Immature natural killer cell (primary cell): ENCODE results near the gene AKR1C1. TPM values are rescaled to one million over a fixed set of nuclear protein-coding genes. Genes with fewer than 3 reads are reported as not detected.
"Not testable (repeated sequence)": the region's sequence is repeated elsewhere in the genome, so short reads cannot be mapped to it uniquely, and the experiment has no call there.

Source experiments
- DNase-seq, 3 donors: peaks; one replicate each; pipeline ENCODE4 v3.0.0; 2022; ENCODE audit warnings: mixed read lengths in 1 of 3
- H3K27ac Mint-ChIP-seq, 6 donors: one replicate each; pipeline ENCODE4 v1.8.0; 2020; ENCODE audit warnings: mixed read lengths in 6 of 6, mild to moderate bottlenecking in 5 of 6, inconsistent platforms in 4 of 6, moderate library complexity in 3 of 6
- H3K27me3 Mint-ChIP-seq, 3 donors: one replicate each; pipeline ENCODE4 v1.8.0; 2020 to 2021; ENCODE audit warnings: low read depth in 3 of 3, mild to moderate bottlenecking in 3 of 3, mixed read lengths in 3 of 3, moderate library complexity in 3 of 3, inconsistent platforms in 1 of 3
- H3K36me3 Mint-ChIP-seq, 3 donors: one replicate each; pipeline ENCODE4 v1.8.0; 2020; ENCODE audit warnings: mixed read lengths in 3 of 3, inconsistent platforms in 2 of 3, mild to moderate bottlenecking in 2 of 3
- H3K4me1 Mint-ChIP-seq, 2 donors: one replicate each; pipeline ENCODE4 v1.8.0; 2020; ENCODE audit warnings: inconsistent platforms in 2 of 2, mild to moderate bottlenecking in 2 of 2, mixed read lengths in 2 of 2, moderate library complexity in 1 of 2
- H3K4me3 Mint-ChIP-seq, 5 donors: one replicate each; pipeline ENCODE4 v1.8.0; 2020; ENCODE audit warnings: mild to moderate bottlenecking in 5 of 5, mixed read lengths in 5 of 5, inconsistent platforms in 3 of 5, moderate library complexity in 3 of 5
- H3K9me3 Mint-ChIP-seq, 6 donors: one replicate each; pipeline ENCODE4 v1.8.0; 2020; ENCODE audit warnings: mild to moderate bottlenecking in 6 of 6, mixed read lengths in 6 of 6, inconsistent platforms in 4 of 6, moderate library complexity in 3 of 6
- polyA plus RNA-seq, 3 donors: library from polyadenylated mRNA; unstranded; fragments of 300-500 nt; fragmentation: Illumina TruSeq; gene quantifications; one replicate each; pipeline ENCODE4 v1.2.3, GENCODE V29; 2021

The AKR1C1 gene
- polyA plus RNA-seq, 3 donors from 2014 or later: not detected

DNA sequence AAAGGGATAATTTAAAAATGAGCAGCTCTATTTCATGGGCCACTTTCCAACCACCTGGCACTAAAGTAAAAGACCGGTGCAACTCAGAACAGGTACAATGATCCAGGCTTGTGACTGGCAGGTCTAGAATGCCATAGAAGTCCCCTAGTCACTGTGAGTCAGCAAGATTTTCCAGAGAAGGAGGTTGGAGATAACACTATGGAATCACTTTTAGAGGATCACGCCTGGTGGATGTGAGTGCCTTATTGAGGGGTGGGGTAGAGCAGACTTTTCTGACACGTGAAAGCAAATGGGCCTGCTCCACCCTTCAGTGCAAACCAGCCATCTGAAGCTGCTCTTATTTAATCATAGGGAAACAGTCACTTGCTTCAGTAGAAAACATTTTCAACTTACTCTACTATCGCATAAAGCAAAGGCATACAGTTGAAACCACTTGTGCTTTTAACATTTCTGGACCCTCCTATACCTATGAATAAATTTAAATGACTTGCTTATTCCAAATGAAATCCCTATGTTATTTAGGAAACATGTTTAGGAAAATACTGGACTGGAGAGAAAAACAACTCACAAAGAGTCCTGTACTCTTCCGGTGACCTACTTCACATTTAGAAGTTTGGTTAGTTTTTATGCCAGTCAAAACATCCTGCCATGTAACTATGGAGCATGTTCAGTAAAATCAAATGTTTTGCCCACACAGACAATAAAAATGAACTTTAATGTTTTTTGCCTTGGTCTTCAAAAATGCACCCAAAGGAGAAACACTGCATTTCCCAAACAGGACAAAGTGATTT is 21.5 kb upstream of the AKR1C1 start:
- H3K4me3 Mint-ChIP-seq: no peak overlapping the region
- H3K4me1 Mint-ChIP-seq: peaks cover 0 to 6% of the 10 kb centered on the region in 2 donors
- no peaks in the 10 kb centered on the region for H3K36me3 Mint-ChIP-seq
- no peak for DNase-seq
- H3K27me3 Mint-ChIP-seq: peaks cover 0 to 16% (median 2%) of the 10 kb centered on the region in 3 donors
- no peak overlapping the region for H3K27ac Mint-ChIP-seq
- H3K9me3 Mint-ChIP-seq: no peaks in the 10 kb centered on the region

DNA sequence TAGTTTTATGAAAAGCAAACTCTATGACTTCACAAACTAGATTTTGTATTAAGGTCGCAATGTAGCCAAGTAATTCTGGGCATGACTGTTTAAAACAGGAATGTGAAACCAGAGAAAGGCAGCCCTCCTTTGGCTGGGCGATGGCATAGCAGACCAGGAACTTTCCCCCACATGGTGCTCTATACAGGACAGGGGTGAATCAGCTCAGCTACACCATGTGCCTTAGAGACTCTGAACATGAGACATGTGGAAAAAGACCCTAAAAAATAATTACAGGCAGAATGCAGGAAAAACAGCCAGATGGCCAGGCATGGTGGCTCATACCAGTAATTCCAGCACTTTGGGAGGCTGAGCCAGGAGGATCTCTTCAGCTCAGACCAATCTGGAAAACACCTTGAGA is 20.3 kb upstream of the AKR1C1 start:
- not testable (repeated sequence) for DNase-seq, H3K27ac Mint-ChIP-seq, H3K9me3 Mint-ChIP-seq, H3K36me3 Mint-ChIP-seq, H3K4me3 Mint-ChIP-seq, H3K4me1 Mint-ChIP-seq
- peaks cover 0 to 16% (median 2%) of the 10 kb centered on the region in 3 donors for H3K27me3 Mint-ChIP-seq

DNA sequence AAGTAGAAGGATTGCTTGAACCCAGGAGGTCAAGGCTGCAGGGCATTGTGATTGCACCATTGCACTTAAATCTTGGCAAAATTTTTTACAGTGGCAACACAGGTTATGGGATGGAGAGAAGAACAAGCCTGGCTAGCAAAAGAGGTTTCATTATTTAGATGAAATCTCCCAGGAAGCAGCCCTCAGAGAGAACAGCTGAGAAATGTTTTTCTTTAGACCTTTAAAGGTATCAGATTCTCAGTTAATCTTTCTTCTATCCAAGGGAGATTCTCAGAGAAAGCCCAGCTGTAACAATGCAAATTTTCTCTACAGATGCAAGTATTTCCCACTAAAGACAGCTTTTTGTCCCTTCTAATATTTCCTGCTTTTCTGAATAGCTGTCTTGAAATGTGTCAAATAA is 19.8 kb upstream of the AKR1C1 start:
- not testable (repeated sequence) for H3K36me3 Mint-ChIP-seq, H3K4me1 Mint-ChIP-seq, DNase-seq, H3K27ac Mint-ChIP-seq, H3K4me3 Mint-ChIP-seq, H3K9me3 Mint-ChIP-seq
- peaks cover 0 to 12% (median under 1%) of the 10 kb centered on the region in 3 donors for H3K27me3 Mint-ChIP-seq

DNA sequence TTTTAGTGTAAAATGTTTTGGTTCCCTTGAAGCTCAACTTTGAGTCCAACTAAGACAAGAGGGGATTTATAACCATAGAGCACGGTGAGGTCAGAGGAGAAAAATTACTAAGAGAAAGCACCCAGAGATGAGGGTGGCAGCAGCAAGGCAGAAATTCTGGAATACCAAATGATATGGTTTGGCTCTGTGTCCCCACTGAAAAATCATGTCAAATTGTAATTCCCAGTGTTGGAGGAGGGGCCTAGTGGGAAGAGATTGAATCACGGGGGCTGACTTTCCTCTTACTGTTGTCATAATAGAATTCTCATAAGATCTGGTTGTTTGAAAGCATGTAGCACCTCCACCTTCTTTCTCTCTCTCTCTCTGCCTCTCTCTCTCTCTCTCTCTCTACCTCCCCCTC is 19.4 kb upstream of the AKR1C1 start:
- Mint-ChIP-seq H3K9me3 (no peaks in the 10 kb centered on the region), H3K4me1 (peaks cover 0 to 6% of the 10 kb centered on the region in 2 donors), H3K4me3 (no peak overlapping the region), H3K27ac (no peak overlapping the region), H3K27me3 (peaks cover 0 to 11% (median 0%) of the 10 kb centered on the region in 3 donors), H3K36me3 (no peaks in the 10 kb centered on the region)
- no peak for DNase-seq

DNA sequence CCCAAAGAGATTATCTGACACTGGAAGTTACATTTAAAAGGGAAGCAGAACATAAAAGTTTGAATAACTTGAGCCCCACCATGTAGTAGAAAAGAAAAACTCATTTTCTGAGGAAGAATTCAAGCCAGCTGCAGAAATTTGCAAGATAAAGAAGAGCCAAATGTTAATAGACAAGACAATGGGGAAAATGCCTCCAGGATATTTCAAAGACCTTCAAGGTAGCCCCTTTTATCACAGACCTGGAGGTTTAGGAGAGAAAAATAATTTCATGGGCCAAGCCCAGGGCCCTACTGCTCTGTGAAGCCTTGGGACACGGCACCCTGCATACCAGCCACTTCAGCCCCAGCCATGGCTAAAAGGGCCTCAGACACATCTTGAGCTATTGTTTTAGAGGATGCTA is 18.4 kb upstream of the AKR1C1 start:
- no peaks in the 10 kb centered on the region for H3K9me3 Mint-ChIP-seq
- no peak overlapping the region for H3K4me3 Mint-ChIP-seq
- no peak overlapping the region for H3K27ac Mint-ChIP-seq
- DNase-seq: no peak
- no peaks in the 10 kb centered on the region for H3K36me3 Mint-ChIP-seq
- H3K4me1 Mint-ChIP-seq: peaks cover 0 to 4% of the 10 kb centered on the region in 2 donors
- peaks cover 0 to 11% (median 0%) of the 10 kb centered on the region in 3 donors for H3K27me3 Mint-ChIP-seq

DNA sequence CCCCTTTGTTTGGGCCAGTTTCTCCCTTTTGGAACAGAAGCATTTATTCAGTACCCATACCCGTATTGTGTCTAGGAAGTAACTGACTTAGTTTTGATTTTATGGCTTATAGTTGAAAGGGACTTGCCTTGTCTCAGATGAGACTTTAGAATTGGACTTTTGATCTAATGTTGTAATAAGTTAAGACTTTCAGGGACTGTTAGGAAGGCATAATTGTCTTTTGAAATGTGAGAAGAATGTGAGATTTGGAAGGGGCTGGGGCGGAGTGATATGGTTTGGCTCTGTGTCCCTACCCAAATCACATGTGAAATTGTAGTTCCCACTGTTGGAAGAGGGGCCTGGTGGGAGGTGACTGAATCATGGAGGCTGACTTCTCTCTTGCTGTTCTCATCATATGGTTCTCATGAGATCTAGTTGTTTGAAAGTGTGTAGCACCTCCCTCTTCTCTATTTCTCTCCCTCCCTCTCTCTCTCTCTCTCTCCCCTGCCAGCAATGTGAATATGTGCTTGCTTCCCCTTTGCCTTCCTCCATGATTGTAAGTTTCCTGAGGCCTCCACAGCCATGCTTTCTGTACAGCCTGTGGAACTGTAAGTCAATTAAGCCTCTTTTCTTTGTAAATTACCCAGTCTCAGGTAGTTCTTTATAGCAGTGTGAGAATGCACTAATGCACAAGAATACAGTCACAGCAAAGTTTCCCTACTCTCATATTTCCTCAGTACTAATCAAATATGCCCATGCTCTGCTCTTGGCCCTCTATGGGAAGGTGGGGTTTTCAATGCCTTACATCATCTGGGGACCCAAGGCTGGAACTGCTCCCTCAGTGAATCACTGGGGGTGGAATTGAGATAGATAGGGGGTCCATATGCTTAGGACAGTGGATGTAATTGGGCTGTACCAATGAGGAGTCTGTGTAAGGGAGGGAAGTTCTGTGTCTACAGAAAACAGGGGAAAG is 17.2 kb upstream of the AKR1C1 start:
- no peaks in the 10 kb centered on the region for H3K9me3 Mint-ChIP-seq
- no peak overlapping the region for H3K4me3 Mint-ChIP-seq
- H3K4me1 Mint-ChIP-seq: no peaks in the 10 kb centered on the region
- peaks cover 0 to 4% (median 0%) of the 10 kb centered on the region in 3 donors for H3K27me3 Mint-ChIP-seq
- H3K36me3 Mint-ChIP-seq: no peaks in the 10 kb centered on the region
- no peak for DNase-seq
- H3K27ac Mint-ChIP-seq: no peak overlapping the region

DNA sequence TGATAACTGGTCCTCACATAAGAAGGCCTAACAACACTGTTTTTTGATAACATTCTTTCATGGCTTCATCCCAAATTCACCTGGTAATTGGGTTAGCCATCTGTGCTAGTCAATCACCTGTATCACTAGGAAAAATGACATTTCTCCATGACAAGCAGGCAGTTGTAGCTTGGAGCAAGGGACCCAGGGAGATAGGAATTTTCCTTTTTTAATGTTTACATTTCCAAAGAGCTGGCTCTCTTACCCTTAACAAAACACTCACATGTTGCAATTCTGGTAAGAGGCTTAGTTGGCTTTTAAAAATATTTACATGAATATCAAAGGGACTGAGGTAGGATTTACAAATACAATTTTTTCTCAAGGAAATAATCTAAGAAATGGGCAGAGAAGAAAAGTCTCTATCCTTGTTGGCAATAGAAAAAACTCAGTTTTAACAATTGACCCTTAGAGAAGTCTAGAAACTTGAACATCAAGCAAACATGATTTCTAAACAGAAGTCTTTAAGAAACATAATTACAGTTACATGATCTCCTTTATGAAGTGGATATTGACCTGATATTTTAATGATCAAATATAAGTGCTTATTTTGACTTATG is 16.1 kb upstream of the AKR1C1 start:
- H3K9me3 Mint-ChIP-seq: no peaks in the 10 kb centered on the region
- H3K27ac Mint-ChIP-seq: no peak overlapping the region
- no peaks in the 10 kb centered on the region for H3K4me1 Mint-ChIP-seq
- H3K27me3 Mint-ChIP-seq: peaks cover 0 to 4% (median 0%) of the 10 kb centered on the region in 3 donors
- no peak overlapping the region for H3K4me3 Mint-ChIP-seq
- DNase-seq: no peak
- H3K36me3 Mint-ChIP-seq: no peaks in the 10 kb centered on the region

DNA sequence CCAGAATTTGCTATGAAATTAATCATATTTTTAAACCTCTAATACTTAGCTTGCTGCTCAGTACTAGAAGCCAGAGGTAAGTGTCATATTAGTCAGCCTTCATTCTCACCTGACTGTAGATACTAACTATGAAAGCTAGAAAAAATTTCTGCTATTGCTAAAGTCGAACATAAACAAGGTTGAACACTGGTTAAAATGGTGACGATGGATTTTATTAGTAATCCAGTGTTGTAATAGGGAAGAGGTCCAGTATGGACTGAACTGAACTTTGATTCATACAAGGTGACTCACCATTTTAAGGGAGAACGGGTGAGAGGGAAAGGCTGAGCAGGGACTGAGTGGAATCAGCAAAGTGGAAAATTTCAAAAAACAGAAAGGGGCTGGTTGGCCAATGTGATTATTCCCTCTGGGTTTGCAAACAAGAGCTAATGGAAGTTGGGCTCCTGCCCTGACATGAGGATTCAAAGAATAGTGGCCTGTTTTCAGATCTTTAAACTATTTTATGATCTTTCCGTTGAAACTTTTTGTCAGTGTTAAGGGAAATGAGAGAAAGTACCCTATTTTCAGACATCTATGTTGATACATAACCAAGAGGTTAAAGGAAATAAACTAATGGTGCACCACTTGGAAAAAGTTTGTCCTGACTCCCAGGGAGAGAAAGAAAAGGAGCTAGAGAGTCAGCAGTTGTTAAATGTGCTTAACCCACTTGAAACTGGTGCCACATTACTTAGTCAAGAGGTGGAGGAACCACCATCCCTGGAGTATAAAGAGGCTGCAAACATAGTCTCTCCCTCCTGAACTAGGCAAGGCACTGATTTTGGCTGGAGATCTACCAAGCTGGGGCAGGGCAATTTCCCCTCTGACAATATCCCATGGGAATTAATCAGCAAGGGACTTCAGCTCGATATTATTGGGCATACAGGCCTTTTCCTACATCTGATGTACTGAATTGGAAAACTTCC is 15.3 kb upstream of the AKR1C1 start:
- no peak overlapping the region for H3K4me3 Mint-ChIP-seq
- H3K27me3 Mint-ChIP-seq: peaks cover 0 to 4% (median 0%) of the 10 kb centered on the region in 3 donors
- H3K4me1 Mint-ChIP-seq: no peaks in the 10 kb centered on the region
- H3K9me3 Mint-ChIP-seq: no peaks in the 10 kb centered on the region
- no peaks in the 10 kb centered on the region for H3K36me3 Mint-ChIP-seq
- H3K27ac Mint-ChIP-seq: no peak overlapping the region
- no peak for DNase-seq

DNA sequence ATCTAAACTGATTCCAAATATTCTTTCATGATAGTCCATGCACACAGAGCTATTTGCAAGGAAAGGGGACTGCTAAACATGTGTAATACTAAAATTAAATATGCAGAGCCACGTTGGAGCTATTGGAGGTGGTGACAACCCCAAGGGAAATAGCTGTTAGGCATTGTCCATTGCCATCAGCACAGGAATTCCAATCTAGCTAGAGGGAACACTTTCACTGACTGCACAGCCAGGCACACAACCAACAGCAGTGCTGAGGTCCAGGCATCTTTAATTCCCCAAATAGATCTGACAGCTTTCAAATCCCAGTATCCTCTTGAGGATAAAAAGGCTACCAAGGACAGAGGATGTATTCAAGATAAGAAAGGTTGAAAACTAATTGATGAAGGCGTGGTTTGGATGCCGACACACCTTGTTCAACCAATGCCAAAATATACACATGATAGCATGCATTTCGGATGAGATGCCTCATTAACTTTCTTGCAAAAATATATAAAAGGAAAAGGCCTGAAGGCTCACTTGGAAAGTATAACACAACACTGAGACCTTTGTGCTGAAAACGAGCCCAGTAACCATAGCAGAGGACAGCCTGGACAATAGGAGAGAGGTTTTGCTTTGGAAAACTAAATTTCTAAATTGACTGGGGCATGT is 11.6 kb upstream of the AKR1C1 start:
- H3K36me3 Mint-ChIP-seq, H3K27me3 Mint-ChIP-seq, H3K4me3 Mint-ChIP-seq, H3K27ac Mint-ChIP-seq, DNase-seq, H3K9me3 Mint-ChIP-seq, H3K4me1 Mint-ChIP-seq: not testable (repeated sequence)

DNA sequence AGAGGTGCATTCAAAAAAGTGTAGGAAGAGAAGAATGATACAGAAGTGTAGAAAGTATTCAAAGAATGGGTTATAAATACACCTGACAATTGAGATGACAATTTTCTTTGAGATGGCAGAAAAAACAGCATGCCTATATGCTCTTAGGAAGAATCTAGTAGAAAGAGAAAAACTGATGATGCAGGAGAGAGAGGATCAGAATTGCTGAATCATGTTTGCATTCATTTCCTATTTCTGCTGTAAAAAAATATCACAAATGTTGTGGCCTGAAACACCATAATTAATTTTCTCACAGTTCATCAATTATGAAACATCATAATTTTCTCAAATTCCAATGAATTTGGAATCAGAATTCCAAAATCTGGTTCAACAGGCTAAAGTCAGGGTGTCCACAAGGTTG is 9.8 kb upstream of the AKR1C1 start:
- no peak for DNase-seq
- Mint-ChIP-seq H3K27ac (no peak overlapping the region), H3K9me3 (no peaks in the 10 kb centered on the region), H3K27me3 (peaks cover 0 to 6% (median 5%) of the 10 kb centered on the region in 3 donors), H3K4me1 (no peaks in the 10 kb centered on the region), H3K4me3 (no peak overlapping the region), H3K36me3 (no peaks in the 10 kb centered on the region)

DNA sequence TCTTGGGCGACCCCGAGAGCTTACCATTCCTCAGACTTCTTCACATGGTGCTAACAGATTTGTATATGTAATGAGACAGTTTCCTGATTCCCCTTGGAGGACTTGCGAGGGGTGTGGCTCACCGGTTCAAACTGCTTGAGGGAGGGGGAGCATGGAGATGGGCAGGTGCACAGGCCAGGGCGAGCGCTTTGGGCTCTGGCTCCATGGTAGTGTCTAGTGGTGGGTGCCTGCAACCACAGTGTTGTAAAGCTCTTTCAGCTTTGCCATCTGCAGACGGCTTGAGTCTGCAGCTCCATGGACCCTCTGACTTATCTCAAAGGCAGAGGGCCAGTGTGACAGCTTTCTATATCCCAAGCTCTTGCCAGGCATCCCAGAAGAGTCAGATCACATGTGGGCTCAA is 7.1 kb upstream of the AKR1C1 start:
- not testable (repeated sequence) for H3K27ac Mint-ChIP-seq, H3K36me3 Mint-ChIP-seq, DNase-seq, H3K4me1 Mint-ChIP-seq, H3K4me3 Mint-ChIP-seq, H3K9me3 Mint-ChIP-seq, H3K27me3 Mint-ChIP-seq

DNA sequence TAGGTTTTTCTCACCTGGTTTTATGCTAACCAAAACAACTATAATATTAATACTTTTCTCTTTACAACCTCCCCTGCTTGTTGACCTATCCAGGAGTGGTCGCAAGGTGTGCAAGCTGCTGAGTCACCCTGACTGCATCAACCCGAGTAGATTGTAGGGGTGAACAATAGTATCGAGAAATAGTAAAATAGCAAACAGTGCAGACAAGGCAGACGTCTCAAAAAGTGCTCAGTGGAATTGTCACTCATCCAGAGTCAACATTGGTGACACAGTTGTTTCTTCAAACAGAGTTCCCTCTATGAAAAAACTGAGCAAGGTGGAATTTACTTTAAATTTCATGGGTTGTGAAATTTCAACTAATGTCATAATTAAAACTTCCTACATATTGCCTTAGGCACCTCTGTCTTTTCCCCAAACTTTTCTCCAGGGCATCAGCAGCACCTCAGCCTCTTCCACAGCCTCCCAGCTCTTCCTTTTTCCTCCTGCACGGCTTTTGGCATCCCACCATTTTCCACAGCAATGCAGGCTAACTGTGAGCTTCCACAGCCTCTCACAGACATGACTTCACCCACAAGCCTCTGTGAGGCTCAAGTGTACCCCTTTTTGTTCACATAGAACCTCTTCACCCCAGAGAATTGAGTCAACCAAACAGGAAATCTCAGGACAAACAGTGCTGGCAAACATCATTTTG is 6.1 kb upstream of the AKR1C1 start:
- not testable (repeated sequence) for H3K4me1 Mint-ChIP-seq, DNase-seq, H3K9me3 Mint-ChIP-seq, H3K27ac Mint-ChIP-seq, H3K36me3 Mint-ChIP-seq, H3K27me3 Mint-ChIP-seq, H3K4me3 Mint-ChIP-seq
